RCC 7860 (cell line): ENCODE results near the gene CPOX.

Source experiments
- DNase-seq: peaks from one replicate; pipeline ENCODE4 v3.0.0-alpha.2; 2015; ENCODE audit warnings: low spot score
- FAIRE-seq: peaks from 2 replicates; lab custom pipeline; 2012; peaks lifted over from hg19 to GRCh38; lab: Jason Lieb, UNC

The CPOX gene

GRCh38 chr3:98596541-98597500 is 3.4 kb upstream of the CPOX start:
- FAIRE-seq (peak; percentile 65), DNase-seq (no peak)

- FAIRE-seq (no peak), DNase-seq (no peak)
Measured at GRCh38 chr3:98596087-98596486, 2.7 kb upstream of the CPOX start.

GRCh38 chr3:98594628-98595324 is 1.4 kb upstream of the CPOX start:
- DNase-seq (no peak), FAIRE-seq (no peak)

GRCh38 chr3:98592345-98592935 is 971 bp downstream of the CPOX start:
- FAIRE-seq = no peak
- no peak for DNase-seq

- no peak for DNase-seq
- no peak for FAIRE-seq
Measured at GRCh38 chr3:98589331-98590036, 3.9 kb downstream of the CPOX start.

GRCh38 chr3:98588065-98588464 is 5.3 kb downstream of the CPOX start:
- FAIRE-seq (no peak), DNase-seq (no peak)

GRCh38 chr3:98587654-98588053 is 5.8 kb downstream of the CPOX start:
- DNase-seq (no peak), FAIRE-seq (no peak)

- no peak for DNase-seq
- no peak for FAIRE-seq
Measured at GRCh38 chr3:98584547-98584946, 8.9 kb downstream of the CPOX start.

GRCh38 chr3:98583766-98584165 is 9.6 kb downstream of the CPOX start:
- DNase-seq = no peak
- FAIRE-seq = no peak

GRCh38 chr3:98582042-98582441 is 11.4 kb downstream of the CPOX start:
- no peak for FAIRE-seq
- DNase-seq = no peak

- DNase-seq (no peak), FAIRE-seq (no peak)
Measured at GRCh38 chr3:98581474-98581873, 11.9 kb downstream of the CPOX start.

- no peak for FAIRE-seq
- DNase-seq = no peak
Measured at GRCh38 chr3:98580401-98581386, 12.7 kb downstream of the CPOX start.

GRCh38 chr3:98577178-98577895 is 16.1 kb downstream of the CPOX start:
- DNase-seq = peak; percentile 84
- FAIRE-seq = peak; percentile 97

GRCh38 chr3:98574132-98574531 is 19.3 kb downstream of the CPOX start:
- DNase-seq (no peak), FAIRE-seq (no peak)

- peak; percentile 82 for FAIRE-seq
Measured at GRCh38 chr3:98573181-98573728, 20.2 kb downstream of the CPOX start.

GRCh38 chr3:98568402-98568801 is 25.0 kb downstream of the CPOX start:
- DNase-seq (no peak), FAIRE-seq (no peak)

More at GRCh38 chr3:98573181-98573728, 20.2 kb downstream of the CPOX start:
- DNase-seq = peak; percentile 14

- DNase-seq (no peak), FAIRE-seq (no peak)
Measured at GRCh38 chr3:98567666-98568270, 25.6 kb downstream of the CPOX start.

- FAIRE-seq (no peak), DNase-seq (no peak)
Measured at GRCh38 chr3:98565843-98566242, 27.6 kb downstream of the CPOX start.
